Thymus (tissue), 11 donors: ENCODE measurements around the gene NPIPB6. TPM values are rescaled to one million over a fixed set of nuclear protein-coding genes. Genes with fewer than 3 reads are reported as not detected.
"Not testable (repeated sequence)": the region's sequence is repeated elsewhere in the genome, so short reads cannot be mapped to it uniquely, and the experiment has no call there.

Experiments
- DNase-seq, 9 donors: peaks; one replicate each; pipeline ENCODE4 v3.0.0-alpha.2; 2013; ENCODE audit warnings: low spot score in 9 of 9, low read depth in 6 of 9, missing footprints in 1 of 9
- H3K27ac ChIP-seq, 2 donors: one replicate each; pipeline ENCODE4 v1.5.1; 2013; ENCODE audit warnings: control low read depth in 1 of 2, low read depth in 1 of 2, low read length in 1 of 2, mild to moderate bottlenecking in 1 of 2, moderate library complexity in 1 of 2
- H3K27me3 ChIP-seq, 2 donors: one replicate each; pipeline ENCODE4 v1.5.1; 2013; ENCODE audit warnings: low read length in 1 of 2; ENCODE audit not compliant: control insufficient read depth in 2 of 2, insufficient read depth in 1 of 2
- H3K36me3 ChIP-seq, 2 donors: one replicate each; pipeline ENCODE4 v1.5.1; 2013; ENCODE audit warnings: low read length in 1 of 2, mild to moderate bottlenecking in 1 of 2, moderate library complexity in 1 of 2; ENCODE audit not compliant: control insufficient read depth in 2 of 2, insufficient read depth in 2 of 2
- H3K4me1 ChIP-seq, 2 donors: one replicate each; pipeline ENCODE4 v1.5.1; 2013; ENCODE audit warnings: low read length in 2 of 2; ENCODE audit not compliant: control insufficient read depth in 2 of 2, insufficient read depth in 2 of 2
- H3K4me3 ChIP-seq, 2 donors: one replicate each; pipeline ENCODE4 v1.5.1; 2013; ENCODE audit warnings: low read length in 2 of 2, control low read depth in 1 of 2, mild to moderate bottlenecking in 1 of 2
- H3K9me3 ChIP-seq, 2 donors: one replicate each; pipeline ENCODE4 v1.5.1; 2013; ENCODE audit warnings: low read length in 1 of 2, mild to moderate bottlenecking in 1 of 2; ENCODE audit not compliant: control insufficient read depth in 2 of 2, insufficient read depth in 1 of 2
- WGBS: extraction: QIAGEN DNeasy Blood & Tissue Kit; methylation state at CpG from one replicate; pipeline ENCODE4 v1.1.7; 2013; 5-methylcytosine and 5-hydroxymethylcytosine counted together
- polyA plus RNA-seq: library from polyadenylated mRNA; stranded (reverse); fragments of 200-250 nt; gene quantifications from one replicate; pipeline ENCODE4 v1.2.3, GENCODE V29; 2013
- total RNA-seq: library from RNA; stranded (reverse); fragments of 120-200 nt; gene quantifications from one replicate; pipeline ENCODE4 v1.2.4, GENCODE V29; 2013
- donor health status: healthy.

Gene NPIPB6
- total and polyA plus RNA-seq, 2 donors: 0.66 to 2.6 TPM

GRCh38 chr16:28364268-28365173, 1.2 kb upstream of the NPIPB6 start:
- H3K9me3 ChIP-seq, H3K4me3 ChIP-seq, H3K4me1 ChIP-seq, H3K27me3 ChIP-seq, H3K36me3 ChIP-seq, H3K27ac ChIP-seq, DNase-seq: not testable (repeated sequence)
- 2% methylated on average over 17 of the region's 75 CpGs for WGBS

GRCh38 chr16:28362600-28362999, 708 bp downstream of the NPIPB6 start:
- not testable (repeated sequence) for H3K9me3 ChIP-seq, H3K36me3 ChIP-seq, H3K27me3 ChIP-seq, DNase-seq, H3K4me3 ChIP-seq, H3K27ac ChIP-seq, H3K4me1 ChIP-seq
- 83% methylated on average over 2 of the region's 5 CpGs for WGBS

GRCh38 chr16:28338230-28338629, 25.1 kb downstream of the NPIPB6 start:
- 93% methylated on average over 5 of the region's 6 CpGs for WGBS
- H3K9me3 ChIP-seq, H3K4me3 ChIP-seq, H3K27ac ChIP-seq, DNase-seq, H3K27me3 ChIP-seq, H3K36me3 ChIP-seq, H3K4me1 ChIP-seq: not testable (repeated sequence)

GRCh38 chr16:28336940-28337710, 26.2 kb downstream of the NPIPB6 start:
- not testable (repeated sequence) for H3K9me3 ChIP-seq, H3K27ac ChIP-seq, H3K36me3 ChIP-seq, DNase-seq, H3K27me3 ChIP-seq, H3K4me3 ChIP-seq, H3K4me1 ChIP-seq
- 95% methylated on average over 5 of the region's 5 CpGs for WGBS

DNA sequence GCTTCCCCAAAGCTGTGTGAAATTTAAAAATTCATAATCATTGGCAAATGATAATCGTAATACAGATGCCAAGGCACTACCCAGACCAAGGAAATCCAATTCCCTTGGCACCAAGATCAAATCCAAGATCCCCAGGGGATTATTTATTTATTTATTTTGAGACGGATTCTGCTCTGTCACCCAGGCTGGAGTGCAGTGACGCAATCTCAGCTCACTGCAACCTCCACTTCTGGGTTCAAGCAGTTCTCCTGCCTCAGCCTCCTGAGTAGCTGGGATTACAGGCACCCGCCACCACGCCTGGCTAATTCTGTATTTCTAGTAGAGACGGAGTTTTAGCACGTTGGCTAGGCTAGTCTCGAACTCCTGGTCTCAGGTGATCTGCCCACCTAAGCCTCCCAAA, 27.6 kb downstream of the NPIPB6 start:
- not testable (repeated sequence) for H3K9me3 ChIP-seq, H3K4me1 ChIP-seq, H3K36me3 ChIP-seq, H3K4me3 ChIP-seq, H3K27me3 ChIP-seq, DNase-seq, H3K27ac ChIP-seq
- WGBS: 97% methylated on average over 8 of the region's 8 CpGs

GRCh38 chr16:28332632-28333031, 30.7 kb downstream of the NPIPB6 start:
- H3K36me3 ChIP-seq, H3K27me3 ChIP-seq, H3K4me1 ChIP-seq, H3K4me3 ChIP-seq, H3K27ac ChIP-seq, DNase-seq, H3K9me3 ChIP-seq: not testable (repeated sequence)
- WGBS: 89% methylated on average over 6 of the region's 6 CpGs

DNA sequence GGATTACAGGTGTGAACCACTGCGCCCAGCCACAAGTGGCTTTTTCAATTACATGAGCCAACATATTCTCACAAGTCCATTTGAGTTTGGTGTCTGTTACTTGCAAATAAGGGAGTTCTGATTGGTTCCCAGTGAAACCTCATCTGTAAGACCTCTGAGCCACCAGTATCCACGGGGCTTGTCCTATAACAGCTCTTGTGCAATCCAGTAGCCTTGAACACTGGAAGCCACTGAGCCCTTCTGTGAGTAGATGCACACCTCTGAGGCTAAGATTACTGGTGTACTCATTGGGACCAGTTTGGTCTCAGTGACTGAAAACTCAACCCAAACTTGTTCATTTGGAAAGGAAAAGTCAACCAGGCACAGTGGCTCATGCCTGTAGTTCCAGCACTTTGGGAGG, 32.3 kb downstream of the NPIPB6 start:
- H3K9me3 ChIP-seq, H3K36me3 ChIP-seq, DNase-seq, H3K27me3 ChIP-seq, H3K27ac ChIP-seq, H3K4me1 ChIP-seq, H3K4me3 ChIP-seq: not testable (repeated sequence)
- WGBS: 91% methylated on average over 2 of the region's 2 CpGs

DNA sequence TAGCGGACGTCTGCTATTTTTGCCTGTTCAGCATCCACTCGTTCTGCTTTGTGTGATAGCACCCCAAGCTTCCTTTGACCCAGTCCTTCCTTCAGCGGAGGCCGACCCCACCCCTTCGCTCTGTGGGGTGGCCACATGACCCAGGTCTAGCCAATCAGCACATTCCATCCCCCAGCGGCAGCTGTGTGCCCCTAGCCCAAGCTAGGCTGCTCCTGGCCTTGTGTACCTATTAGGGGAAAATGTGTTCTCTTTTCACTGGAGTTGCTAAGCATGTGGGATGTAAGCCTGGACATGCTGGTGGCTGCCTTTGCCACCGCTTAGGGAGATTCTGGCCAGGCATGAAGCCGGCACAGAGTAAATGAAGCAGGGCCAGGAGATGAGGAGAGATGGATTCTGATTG, 33.1 kb downstream of the NPIPB6 start:
- DNase-seq: peak in 5 of 9 donors; percentile 43 to 81 (median 68)
- not testable (repeated sequence) for H3K4me1 ChIP-seq, H3K9me3 ChIP-seq, H3K27ac ChIP-seq, H3K4me3 ChIP-seq, H3K27me3 ChIP-seq, H3K36me3 ChIP-seq
- 60% methylated on average over 9 of the region's 9 CpGs for WGBS

DNA sequence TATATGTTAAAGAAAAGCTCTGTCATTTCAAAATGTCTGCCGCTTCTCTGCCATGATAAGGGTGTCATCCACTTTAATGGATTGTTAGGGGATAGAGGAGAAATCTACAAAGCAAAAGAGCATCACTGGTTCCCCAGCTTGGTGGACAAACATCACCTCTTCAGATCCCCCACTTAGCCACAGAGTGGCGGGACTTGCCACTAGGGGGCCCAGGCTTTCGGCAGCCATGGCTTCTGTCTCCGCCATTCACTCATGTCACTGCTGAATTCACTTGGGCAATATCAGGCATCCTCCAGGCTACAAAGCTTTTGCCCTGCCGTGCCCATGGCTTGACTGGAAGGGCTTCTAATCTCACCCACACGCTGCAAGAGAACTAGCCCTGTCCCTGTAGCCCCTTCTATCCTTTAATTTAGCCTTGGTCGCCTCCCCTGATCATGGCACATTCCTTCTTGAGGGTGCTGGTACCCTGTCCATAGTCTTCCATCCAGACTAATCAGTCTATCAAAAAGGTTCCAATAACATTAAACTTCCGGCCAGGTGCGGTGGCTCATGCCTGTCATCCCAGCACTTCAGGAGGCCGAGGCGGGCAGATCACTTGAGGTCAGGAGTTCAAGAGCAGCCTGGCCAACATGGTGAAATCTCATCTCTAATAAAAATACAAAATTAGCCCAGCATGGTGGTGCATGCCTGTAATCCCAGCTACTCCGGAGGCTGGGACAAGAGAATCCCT, 36.3 kb downstream of the NPIPB6 start:
- Histone ChIP-seq H3K27ac (no peak overlapping the region), H3K36me3 (peaks cover 0 to 3% of the 10 kb centered on the region in 2 donors), H3K9me3 (no peaks in the 10 kb centered on the region), H3K4me1 (peaks cover 0 to 2% of the 10 kb centered on the region in 2 donors), H3K27me3 (no peaks in the 10 kb centered on the region), H3K4me3 (no peak overlapping the region)
- peak in 3 of 9 donors; percentile 49 to 74 (median 60) for DNase-seq
- 61% methylated on average over 12 of the region's 12 CpGs for WGBS
